ENCODE results near the gene MAGI2.

- no peak for TF ChIP-seq JUN (IDR thresholded peaks at IDR 0.05; ENCODE audit: borderline replicate concordance, insufficient read depth, insufficient read length, low read depth)
- no peak for TF ChIP-seq POLR2AphosphoS5 (IDR thresholded peaks at IDR 0.05; ENCODE audit: insufficient read depth, low read depth, low read length)
- TF ChIP-seq, protein P1, sequence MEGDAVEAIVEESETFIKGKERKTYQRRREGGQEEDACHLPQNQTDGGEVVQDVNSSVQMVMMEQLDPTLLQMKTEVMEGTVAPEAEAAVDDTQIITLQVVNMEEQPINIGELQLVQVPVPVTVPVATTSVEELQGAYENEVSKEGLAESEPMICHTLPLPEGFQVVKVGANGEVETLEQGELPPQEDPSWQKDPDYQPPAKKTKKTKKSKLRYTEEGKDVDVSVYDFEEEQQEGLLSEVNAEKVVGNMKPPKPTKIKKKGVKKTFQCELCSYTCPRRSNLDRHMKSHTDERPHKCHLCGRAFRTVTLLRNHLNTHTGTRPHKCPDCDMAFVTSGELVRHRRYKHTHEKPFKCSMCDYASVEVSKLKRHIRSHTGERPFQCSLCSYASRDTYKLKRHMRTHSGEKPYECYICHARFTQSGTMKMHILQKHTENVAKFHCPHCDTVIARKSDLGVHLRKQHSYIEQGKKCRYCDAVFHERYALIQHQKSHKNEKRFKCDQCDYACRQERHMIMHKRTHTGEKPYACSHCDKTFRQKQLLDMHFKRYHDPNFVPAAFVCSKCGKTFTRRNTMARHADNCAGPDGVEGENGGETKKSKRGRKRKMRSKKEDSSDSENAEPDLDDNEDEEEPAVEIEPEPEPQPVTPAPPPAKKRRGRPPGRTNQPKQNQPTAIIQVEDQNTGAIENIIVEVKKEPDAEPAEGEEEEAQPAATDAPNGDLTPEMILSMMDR (IDR thresholded peaks at IDR 0.05; ENCODE audit: extremely low read depth in 1 of 2, insufficient read depth in 1 of 2, low read depth in 1 of 2, low read length in 2 of 2), result no peak
- TF ChIP-seq EZH2 (IDR thresholded peaks at IDR 0.05; ENCODE audit: borderline replicate concordance, low read depth, low read length, severe bottlenecking), result no peak
- TF ChIP-seq MYC (IDR thresholded peaks at IDR 0.05; ENCODE audit: low read depth, low read length), result no peak
- TF ChIP-seq POLR2A (IDR thresholded peaks at IDR 0.05; ENCODE audit: low read depth, low read length), result no peak
- TF ChIP-seq, protein P2, sequence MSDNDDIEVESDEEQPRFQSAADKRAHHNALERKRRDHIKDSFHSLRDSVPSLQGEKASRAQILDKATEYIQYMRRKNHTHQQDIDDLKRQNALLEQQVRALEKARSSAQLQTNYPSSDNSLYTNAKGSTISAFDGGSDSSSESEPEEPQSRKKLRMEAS (IDR thresholded peaks at IDR 0.05; ENCODE audit: insufficient read depth, insufficient read length), result no peak
- TF ChIP-seq FOS (IDR thresholded peaks at IDR 0.05; ENCODE audit: borderline replicate concordance, insufficient read depth, low read length), result no peak
- no peak for TF ChIP-seq GATA2 (IDR thresholded peaks at IDR 0.05; ENCODE audit: insufficient read depth, insufficient read length, low read depth, low read length)
Measured at GRCh38 chr7:78691584-78691983, 761.9 kb downstream of the MAGI2 start.
